Kidney (tissue), 14 donors: ENCODE data around the gene HIC1. TPM values are rescaled to one million over a fixed set of nuclear protein-coding genes. Genes with fewer than 3 reads are reported as not detected.
A peak's percentile ranks its signal among the peaks of the same experiment; 100 is the strongest.

Source experiments
- DNase-seq, 5 donors: peaks; one replicate each; pipeline ENCODE4 v3.0.0-alpha.2; 2013 to 2020
- FAIRE-seq: peaks from 2 replicates; lab custom pipeline; 2012; peaks lifted over from hg19 to GRCh38; lab: Jason Lieb, UNC
- H3K27ac ChIP-seq, 2 donors: one replicate each; pipeline ENCODE4 v1.7.0; 2013; ENCODE audit warnings: low read depth in 2 of 2, low read length in 2 of 2, inconsistent platforms in 1 of 2
- H3K27me3 ChIP-seq: one replicate; pipeline ENCODE4 v1.7.1; 2013; ENCODE audit warnings: low read length, inconsistent platforms; ENCODE audit not compliant: control insufficient read depth, insufficient read depth
- H3K36me3 ChIP-seq, 3 donors: one replicate each; pipeline versions ENCODE4 v1.7.0 to v1.7.1; 2013; ENCODE audit warnings: low read length in 3 of 3, control low read depth in 1 of 3, inconsistent platforms in 1 of 3; ENCODE audit not compliant: insufficient read depth in 3 of 3, control insufficient read depth in 2 of 3
- H3K4me1 ChIP-seq, 3 donors: one replicate each; pipeline versions ENCODE4 v1.7.0 to v1.7.1; 2013; ENCODE audit warnings: low read length in 3 of 3, inconsistent platforms in 1 of 3, low read depth in 1 of 3; ENCODE audit not compliant: control insufficient read depth in 2 of 3, insufficient read depth in 2 of 3
- H3K4me3 ChIP-seq, 3 donors: one replicate each; pipeline versions ENCODE4 v1.7.0 to v1.8.1; 2013; ENCODE audit warnings: low read length in 3 of 3, control low read depth in 1 of 3, inconsistent platforms in 1 of 3
- H3K9ac ChIP-seq, 3 donors: one replicate each; pipeline versions ENCODE4 v1.7.0 to v1.7.1; 2013; ENCODE audit warnings: low read length in 3 of 3, control low read depth in 1 of 3, inconsistent platforms in 1 of 3
- H3K9me3 ChIP-seq, 3 donors: one replicate each; pipeline versions ENCODE4 v1.7.0 to v1.7.1; 2013; ENCODE audit warnings: low read length in 3 of 3, control low read depth in 1 of 3, inconsistent platforms in 1 of 3; ENCODE audit not compliant: control insufficient read depth in 2 of 3, insufficient read depth in 1 of 3
- CTCF ChIP-seq: IDR thresholded peaks from 3 replicates; pipeline ENCODE4 v1.5.1; 2012; ENCODE audit warnings: mild to moderate bottlenecking, moderate library complexity, borderline replicate concordance; ENCODE audit not compliant: insufficient read depth; ENCODE audit errors: extremely low read depth
- intact Hi-C: fragments of 100-400 bp; cut with DNase I; formaldehyde crosslinking; loops from one replicate; pipeline ENCODE4 v1.11.1; 2022
- polyA plus RNA-seq: library from polyadenylated mRNA; stranded (reverse); fragments of 350-450 nt; fragmentation: Illumina TruSeq; extraction: RNeasy Lipid Tissue Mini Kit (QIAGEN cat#74804); gene quantifications from one replicate; pipeline ENCODE4 v1.2.3, GENCODE V29; 2014; ENCODE audit warnings: low read depth, low replicate concordance; ENCODE audit not compliant: insufficient read depth
- total RNA-seq: library from RNA; stranded (reverse); fragmentation: NEBNext Ultra II Directional; extraction: Animal tissue kit (Norgen Biotek cat#: 25700); gene quantifications from one replicate; pipeline ENCODE4 v1.2.1, GENCODE V29; 2021
- donor health status: control.
- donor health status: control.
- donor health status: control.
- donor health status: control.
- donor health status: control.
- donor health status: DM: yes; HTN: yes; CAD: no.
- donor health status: Normal renal cell carcinoma (clear cell type).

The HIC1 gene
- total and polyA plus RNA-seq, 2 donors from 2014 or later, result 2.7 to 13.0 TPM

- intact Hi-C loops, result no loop called here
- Histone ChIP-seq H3K27ac (no peak overlapping the region), H3K9me3 (no peaks in the 10 kb centered on the region), H3K4me1 (peaks cover 0 to 7% (median 2%) of the 10 kb centered on the region in 3 donors), H3K4me3 (no peak overlapping the region), H3K27me3 (no peaks in the 10 kb centered on the region), H3K9ac (no peak overlapping the region), H3K36me3 (peaks cover 0 to 20% (median 16%) of the 10 kb centered on the region in 3 donors)
- peak in 1 of 5 donors; percentile 8 for DNase-seq
- FAIRE-seq, result no peak
- TF ChIP-seq CTCF, result no peak
These were observed 22.1 kb downstream of the HIC1 start for GRCh38 chr17:2077040-2077439.

GRCh38 chr17:2081564-2081963 is 26.7 kb downstream of the HIC1 start:
- no peaks in the 10 kb centered on the region for H3K9me3 ChIP-seq
- H3K9ac ChIP-seq, result no peak overlapping the region
- no peak overlapping the region for H3K27ac ChIP-seq

GRCh38 chr17:2082003-2082781 is 27.3 kb downstream of the HIC1 start:
- no peak overlapping the region for H3K27ac ChIP-seq
- DNase-seq (peak in 1 of 5 donors; percentile 88), FAIRE-seq (no peak)
- H3K9me3 ChIP-seq, result no peaks in the 10 kb centered on the region
- no peak overlapping the region for H3K4me3 ChIP-seq
- peaks cover 0 to 24% (median 17%) of the 10 kb centered on the region in 3 donors for H3K36me3 ChIP-seq
- no peak overlapping the region for H3K9ac ChIP-seq
- H3K4me1 ChIP-seq, result peaks cover 9 to 34% (median 12%) of the 10 kb centered on the region in 3 donors
- H3K27me3 ChIP-seq, result no peaks in the 10 kb centered on the region
- intact Hi-C loops, result no loop called here
- no peak for TF ChIP-seq CTCF

More at GRCh38 chr17:2081564-2081963, 26.7 kb downstream of the HIC1 start:
- FAIRE-seq, result no peak
- no peaks in the 10 kb centered on the region for H3K27me3 ChIP-seq
- no peak for TF ChIP-seq CTCF
- peaks cover 0 to 20% (median 20%) of the 10 kb centered on the region in 3 donors for H3K36me3 ChIP-seq
- no peak for DNase-seq
- intact Hi-C loops, result no loop called here
- H3K4me3 ChIP-seq, result no peak overlapping the region
- peaks cover 11 to 29% (median 12%) of the 10 kb centered on the region in 3 donors for H3K4me1 ChIP-seq
